ENCODE data around the gene FDPS. TPM values are rescaled to one million over a fixed set of nuclear protein-coding genes. Genes with fewer than 3 reads are reported as not detected.

Gene FDPS
- total and polyA plus RNA-seq, 2 experiments from 2014 or later: 284 to 347 TPM

DNA sequence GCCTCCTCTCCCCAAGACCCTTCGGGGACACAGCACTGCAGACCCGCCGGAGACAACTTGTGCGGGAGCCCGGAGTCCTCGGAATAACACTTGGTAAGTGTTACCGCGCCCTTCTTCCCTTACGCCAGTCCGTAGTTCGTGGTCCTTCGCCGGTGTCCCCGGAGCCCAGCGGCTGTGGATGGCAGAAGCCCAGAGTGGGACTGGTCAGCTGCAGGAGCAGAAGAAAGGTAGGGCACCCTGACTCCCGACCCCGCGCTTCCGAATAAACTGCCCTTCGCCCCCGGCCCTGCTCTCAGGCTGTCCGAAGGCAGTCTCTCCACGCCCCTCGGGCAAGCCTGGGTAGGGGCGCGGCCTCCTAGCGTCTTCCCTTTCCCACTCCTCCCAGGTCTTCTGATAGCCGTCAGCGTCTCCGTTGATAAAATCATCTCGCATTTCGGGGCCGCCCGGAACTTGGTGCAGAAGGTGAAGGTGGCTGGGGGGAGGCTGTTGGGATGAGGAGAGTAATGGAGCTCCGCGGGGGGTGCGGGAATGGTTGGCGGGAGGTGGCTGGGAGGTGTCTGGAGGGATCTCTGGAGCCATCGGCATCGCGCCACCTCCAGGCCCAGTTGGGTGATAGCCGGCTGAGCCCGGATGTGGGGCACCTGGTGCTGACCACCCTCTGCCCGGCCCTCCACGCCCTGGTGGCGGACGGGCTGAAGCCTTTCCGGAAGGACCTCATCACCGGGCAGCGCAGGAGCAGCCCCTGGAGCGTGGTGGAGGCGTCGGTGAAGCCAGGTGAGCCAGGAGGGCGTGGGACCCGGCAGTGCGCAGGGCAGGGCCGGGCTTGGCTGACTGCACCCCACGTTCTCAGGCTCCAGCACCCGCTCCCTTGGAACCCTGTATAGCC, 16.3 kb downstream of the FDPS start:
- Histone ChIP-seq H3K9me3 (ENCODE audit: low read depth) (no peaks in the 10 kb centered on the region), H3K9me2 (replicated peaks; ENCODE audit: insufficient read depth) (no peaks in the 10 kb centered on the region), H3K79me2 (peaks cover 25% of the 10 kb centered on the region), H3K4me2 (peak overlapping the region; percentile 87), H3K36me3 (replicated peaks; ENCODE audit: insufficient read depth, low read depth) (no peaks in the 10 kb centered on the region), H3K27ac (peak overlapping the region; percentile 76), H3K4me3 (peak overlapping the region; percentile 97), H3K4me1 (ENCODE audit: insufficient read depth) (peaks cover 21% of the 10 kb centered on the region), H3K27me3 (no peaks in the 10 kb centered on the region), H2AFZ (peak overlapping the region; percentile 53), H4K20me1 (ENCODE audit: insufficient read depth, poor library complexity, severe bottlenecking) (peaks cover 11% of the 10 kb centered on the region)
- 6% methylated on average over 58 of the region's 59 CpGs for WGBS (ENCODE audit: low lambda C conversion rate, missing lambda C conversion rate)
- DNase-seq (ENCODE audit: low spot score): peak; percentile 86
- TF ChIP-seq EZH2phosphoT487 (IDR thresholded peaks at IDR 0.05; ENCODE audit: low read depth, severe bottlenecking, unreplicated experiment): no peak
- TF ChIP-seq, protein P1, sequence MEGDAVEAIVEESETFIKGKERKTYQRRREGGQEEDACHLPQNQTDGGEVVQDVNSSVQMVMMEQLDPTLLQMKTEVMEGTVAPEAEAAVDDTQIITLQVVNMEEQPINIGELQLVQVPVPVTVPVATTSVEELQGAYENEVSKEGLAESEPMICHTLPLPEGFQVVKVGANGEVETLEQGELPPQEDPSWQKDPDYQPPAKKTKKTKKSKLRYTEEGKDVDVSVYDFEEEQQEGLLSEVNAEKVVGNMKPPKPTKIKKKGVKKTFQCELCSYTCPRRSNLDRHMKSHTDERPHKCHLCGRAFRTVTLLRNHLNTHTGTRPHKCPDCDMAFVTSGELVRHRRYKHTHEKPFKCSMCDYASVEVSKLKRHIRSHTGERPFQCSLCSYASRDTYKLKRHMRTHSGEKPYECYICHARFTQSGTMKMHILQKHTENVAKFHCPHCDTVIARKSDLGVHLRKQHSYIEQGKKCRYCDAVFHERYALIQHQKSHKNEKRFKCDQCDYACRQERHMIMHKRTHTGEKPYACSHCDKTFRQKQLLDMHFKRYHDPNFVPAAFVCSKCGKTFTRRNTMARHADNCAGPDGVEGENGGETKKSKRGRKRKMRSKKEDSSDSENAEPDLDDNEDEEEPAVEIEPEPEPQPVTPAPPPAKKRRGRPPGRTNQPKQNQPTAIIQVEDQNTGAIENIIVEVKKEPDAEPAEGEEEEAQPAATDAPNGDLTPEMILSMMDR (IDR thresholded peaks at IDR 0.05; ENCODE audit: poor library complexity): peak; percentile 46
- no peak for TF ChIP-seq EZH2 (IDR thresholded peaks at IDR 0.05; ENCODE audit: borderline replicate concordance)

DNA sequence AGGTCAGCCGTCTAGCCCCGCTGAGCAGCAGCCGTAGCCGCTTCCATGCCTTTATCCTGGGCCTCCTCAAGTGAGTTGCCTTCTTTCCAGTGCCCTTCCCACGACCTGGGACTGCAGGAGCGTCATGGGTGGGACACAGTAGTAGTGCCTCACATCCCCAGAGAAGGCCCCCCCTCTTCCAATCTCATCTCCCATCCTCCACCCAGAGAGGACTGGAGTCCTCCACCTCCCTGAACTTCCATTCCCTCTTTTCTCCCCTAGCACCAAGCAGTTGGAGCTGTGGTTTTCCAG, 16.9 kb downstream of the FDPS start:
- peaks cover 21% of the 10 kb centered on the region for H3K4me1 ChIP-seq (ENCODE audit: insufficient read depth)
- no peak overlapping the region for H2AFZ ChIP-seq
- peak overlapping the region; percentile 76 for H3K27ac ChIP-seq
- H3K79me2 ChIP-seq: peaks cover 25% of the 10 kb centered on the region
- H3K27me3 ChIP-seq: no peaks in the 10 kb centered on the region
- H3K9me2 ChIP-seq (replicated peaks; ENCODE audit: insufficient read depth): no peaks in the 10 kb centered on the region
- TF ChIP-seq EZH2 (IDR thresholded peaks at IDR 0.05; ENCODE audit: borderline replicate concordance) (no peak), EZH2phosphoT487 (IDR thresholded peaks at IDR 0.05; ENCODE audit: low read depth, severe bottlenecking, unreplicated experiment) (no peak)
- TF ChIP-seq, protein P1 (IDR thresholded peaks at IDR 0.05; ENCODE audit: poor library complexity): no peak
- WGBS (ENCODE audit: low lambda C conversion rate, missing lambda C conversion rate): 54% methylated on average over 6 of the region's 6 CpGs
- H3K9me3 ChIP-seq (ENCODE audit: low read depth): no peaks in the 10 kb centered on the region
- DNase-seq (ENCODE audit: low spot score): no peak
- H4K20me1 ChIP-seq (ENCODE audit: insufficient read depth, poor library complexity, severe bottlenecking): peaks cover 11% of the 10 kb centered on the region
- peak overlapping the region; percentile 87 for H3K4me2 ChIP-seq
- no peaks in the 10 kb centered on the region for H3K36me3 ChIP-seq (replicated peaks; ENCODE audit: insufficient read depth, low read depth)
- peak overlapping the region; percentile 97 for H3K4me3 ChIP-seq

GRCh38 chr1:155326020-155326526, 17.4 kb downstream of the FDPS start:
- no peak overlapping the region for H3K4me3 ChIP-seq
- DNase-seq (ENCODE audit: low spot score): no peak

More at GRCh38 chr1:155326020-155326526, 17.4 kb downstream of the FDPS start:
- Histone ChIP-seq H3K79me2 (peaks cover 25% of the 10 kb centered on the region), H2AFZ (no peak overlapping the region), H3K9me2 (replicated peaks; ENCODE audit: insufficient read depth) (no peaks in the 10 kb centered on the region), H3K9me3 (ENCODE audit: low read depth) (no peaks in the 10 kb centered on the region), H3K4me2 (peak overlapping the region; percentile 87), H3K36me3 (replicated peaks; ENCODE audit: insufficient read depth, low read depth) (no peaks in the 10 kb centered on the region), H3K27me3 (no peaks in the 10 kb centered on the region), H3K27ac (no peak overlapping the region), H3K4me1 (ENCODE audit: insufficient read depth) (peaks cover 21% of the 10 kb centered on the region), H4K20me1 (ENCODE audit: insufficient read depth, poor library complexity, severe bottlenecking) (peaks cover 11% of the 10 kb centered on the region)
- TF ChIP-seq, protein P1 (IDR thresholded peaks at IDR 0.05; ENCODE audit: poor library complexity): no peak
- WGBS (ENCODE audit: low lambda C conversion rate, missing lambda C conversion rate): 93% methylated on average over 6 of the region's 6 CpGs
